ENCODE results near the gene S100B.

- TF ChIP-seq, protein P1, sequence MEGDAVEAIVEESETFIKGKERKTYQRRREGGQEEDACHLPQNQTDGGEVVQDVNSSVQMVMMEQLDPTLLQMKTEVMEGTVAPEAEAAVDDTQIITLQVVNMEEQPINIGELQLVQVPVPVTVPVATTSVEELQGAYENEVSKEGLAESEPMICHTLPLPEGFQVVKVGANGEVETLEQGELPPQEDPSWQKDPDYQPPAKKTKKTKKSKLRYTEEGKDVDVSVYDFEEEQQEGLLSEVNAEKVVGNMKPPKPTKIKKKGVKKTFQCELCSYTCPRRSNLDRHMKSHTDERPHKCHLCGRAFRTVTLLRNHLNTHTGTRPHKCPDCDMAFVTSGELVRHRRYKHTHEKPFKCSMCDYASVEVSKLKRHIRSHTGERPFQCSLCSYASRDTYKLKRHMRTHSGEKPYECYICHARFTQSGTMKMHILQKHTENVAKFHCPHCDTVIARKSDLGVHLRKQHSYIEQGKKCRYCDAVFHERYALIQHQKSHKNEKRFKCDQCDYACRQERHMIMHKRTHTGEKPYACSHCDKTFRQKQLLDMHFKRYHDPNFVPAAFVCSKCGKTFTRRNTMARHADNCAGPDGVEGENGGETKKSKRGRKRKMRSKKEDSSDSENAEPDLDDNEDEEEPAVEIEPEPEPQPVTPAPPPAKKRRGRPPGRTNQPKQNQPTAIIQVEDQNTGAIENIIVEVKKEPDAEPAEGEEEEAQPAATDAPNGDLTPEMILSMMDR (IDR thresholded peaks at IDR 0.05): no peak
- TF ChIP-seq POLR2A (IDR thresholded peaks at IDR 0.05): no peak
Observed at GRCh38 chr21:46560568-46561444, 44.1 kb downstream of the S100B start.
